HFFc6 (cell line): Measurements from ENCODE around the gene PKD2L2. TPM values are rescaled to one million over a fixed set of nuclear protein-coding genes. Genes with fewer than 3 reads are reported as not detected.
"Not testable (repeated sequence)": the region's sequence is repeated elsewhere in the genome, so short reads cannot be mapped to it uniquely, and the experiment has no call there.

Experiments
- DNase-seq: peaks from one replicate; pipeline ENCODE4 v3.0.0-alpha.2; 2018
- H3K27ac Mint-ChIP-seq: 2 replicates; pipeline ENCODE4 v1.8.0; 2020; ENCODE audit warnings: mild to moderate bottlenecking, mixed read lengths
- H3K27me3 Mint-ChIP-seq: 2 replicates; pipeline ENCODE4 v1.8.0; 2021; ENCODE audit warnings: mild to moderate bottlenecking, moderate library complexity, mixed read lengths; ENCODE audit not compliant: insufficient read depth
- H3K36me3 Mint-ChIP-seq: 2 replicates; pipeline ENCODE4 v1.8.0; 2021; ENCODE audit warnings: low read depth, mixed read lengths
- H3K4me1 Mint-ChIP-seq: 2 replicates; pipeline ENCODE4 v1.8.0; 2020; ENCODE audit warnings: low read depth, mixed read lengths
- H3K4me3 Mint-ChIP-seq: 2 replicates; pipeline ENCODE4 v1.8.0; 2020; ENCODE audit warnings: mild to moderate bottlenecking, moderate library complexity, mixed read lengths
- H3K9me3 Mint-ChIP-seq: 2 replicates; pipeline ENCODE4 v1.8.0; 2020; ENCODE audit warnings: mild to moderate bottlenecking, mixed read lengths
- CTCF ChIP-seq: fragments of 200-600 bp; sonication (generic); IDR thresholded peaks from 2 replicates; pipeline ENCODE4 v1.5.0; 2021; ENCODE audit warnings: antibody characterized with exemption, mild to moderate bottlenecking
- long read RNA-seq: library from polyadenylated mRNA; unstranded; transcript quantifications from one replicate; pipeline ENCODE4 v2.0.0, GENCODE V29; 2019
- total RNA-seq, 6 experiments: library from RNA; stranded (reverse); fragmentation: NEBNext Ultra II Directional; extraction: Animal tissue kit (Norgen Biotek cat#: 25700); gene quantifications; 2 replicates in 1 of 6; 3 replicates in 5 of 6; pipeline ENCODE4 v1.2.3, GENCODE V29; 2021

The PKD2L2 gene
- not detected for total RNA-seq
- long read RNA-seq: 0 reads

- TF ChIP-seq CTCF: no peak
- Mint-ChIP-seq H3K27ac (peak within 1 kb of the TSS; percentile 78; the same call in 1 of the 2 replicates), H3K4me1 (peaks cover 7% of the 10 kb centered on the region), H3K9me3 (no peaks in the 10 kb centered on the region), H3K36me3 (no peaks in the 10 kb centered on the region), H3K4me3 (peak within 1 kb of the TSS; percentile 80), H3K27me3 (peaks cover 13% of the 10 kb centered on the region)
- peak; percentile 43 for DNase-seq
Measured at GRCh38 chr5:137888863-137889759, at the start of gene PKD2L2. PKD2L2 (plus strand) TSS chr5:137889457; CDS start chr5:137889492, 35 bp downstream.

GRCh38 chr5:137842296-137842695 is 47.0 kb upstream of the PKD2L2 start:
- peaks cover 20% of the 10 kb centered on the region for H3K27me3 Mint-ChIP-seq
- no peak for DNase-seq
- H3K4me3 Mint-ChIP-seq: no peak overlapping the region
- TF ChIP-seq CTCF: no peak
- H3K4me1 Mint-ChIP-seq: no peaks in the 10 kb centered on the region
- no peak overlapping the region for H3K27ac Mint-ChIP-seq
- H3K36me3 Mint-ChIP-seq: no peaks in the 10 kb centered on the region
- H3K9me3 Mint-ChIP-seq: no peaks in the 10 kb centered on the region

GRCh38 chr5:137843676-137844299 is 45.5 kb upstream of the PKD2L2 start:
- Mint-ChIP-seq H3K36me3 (no peaks in the 10 kb centered on the region), H3K4me1 (no peaks in the 10 kb centered on the region), H3K27ac (no peak overlapping the region), H3K4me3 (no peak overlapping the region), H3K27me3 (peaks cover 17% of the 10 kb centered on the region), H3K9me3 (no peaks in the 10 kb centered on the region)
- no peak for TF ChIP-seq CTCF
- DNase-seq: no peak

GRCh38 chr5:137845472-137845871 is 43.8 kb upstream of the PKD2L2 start:
- Mint-ChIP-seq H3K9me3 (no peaks in the 10 kb centered on the region), H3K27ac (no peak overlapping the region), H3K4me3 (no peak overlapping the region), H3K4me1 (no peaks in the 10 kb centered on the region), H3K27me3 (peaks cover 17% of the 10 kb centered on the region), H3K36me3 (no peaks in the 10 kb centered on the region)
- no peak for DNase-seq
- no peak for TF ChIP-seq CTCF

- no peaks in the 10 kb centered on the region for H3K9me3 Mint-ChIP-seq
- peaks cover 8% of the 10 kb centered on the region for H3K27me3 Mint-ChIP-seq
- no peak overlapping the region for H3K27ac Mint-ChIP-seq
- no peak for DNase-seq
- no peak for TF ChIP-seq CTCF
- H3K36me3 Mint-ChIP-seq: no peaks in the 10 kb centered on the region
- no peaks in the 10 kb centered on the region for H3K4me1 Mint-ChIP-seq
- no peak overlapping the region for H3K4me3 Mint-ChIP-seq
Measured at GRCh38 chr5:137847687-137848086, 41.6 kb upstream of the PKD2L2 start.

- H3K36me3 Mint-ChIP-seq: not testable (repeated sequence)
- H3K27me3 Mint-ChIP-seq: peaks cover 11% of the 10 kb centered on the region
Measured at GRCh38 chr5:137853165-137853564, 36.1 kb upstream of the PKD2L2 start.

More at GRCh38 chr5:137853165-137853564, 36.1 kb upstream of the PKD2L2 start:
- DNase-seq, H3K9me3 Mint-ChIP-seq, H3K4me3 Mint-ChIP-seq, H3K4me1 Mint-ChIP-seq, H3K27ac Mint-ChIP-seq: not testable (repeated sequence)
